Endodermal cell (in vitro differentiated cells): Measurements from ENCODE around the gene POU2AF2. TPM values are rescaled to one million over a fixed set of nuclear protein-coding genes. Genes with fewer than 3 reads are reported as not detected.

ENCODE experiments used
- DNase-seq: peaks from one replicate; pipeline ENCODE4 v3.0.0-alpha.2; 2017
- H3K27ac ChIP-seq: 2 replicates; pipeline ENCODE4 v1.5.1; 2013; ENCODE audit warnings: mild to moderate bottlenecking, low read depth, low read length, moderate library complexity
- H3K27me3 ChIP-seq: 2 replicates; pipeline ENCODE4 v1.6.1; 2013; ENCODE audit warnings: mild to moderate bottlenecking, low read length, moderate library complexity; ENCODE audit not compliant: insufficient read depth, control insufficient read depth, poor library complexity, severe bottlenecking
- H3K36me3 ChIP-seq: 2 replicates; pipeline ENCODE4 v1.7.0; 2013; ENCODE audit warnings: mild to moderate bottlenecking, low read length, moderate library complexity; ENCODE audit not compliant: control insufficient read depth, insufficient read depth
- H3K4me1 ChIP-seq: one replicate; pipeline ENCODE4 v1.7.0; 2013; ENCODE audit warnings: low read length; ENCODE audit not compliant: control insufficient read depth, insufficient read depth
- H3K4me3 ChIP-seq: 2 replicates; pipeline ENCODE4 v1.5.1; 2013; ENCODE audit warnings: mild to moderate bottlenecking, low read length, moderate library complexity
- H3K9ac ChIP-seq: 2 replicates; pipeline ENCODE4 v1.6.1; 2013; ENCODE audit warnings: mild to moderate bottlenecking, low read length, moderate library complexity; ENCODE audit not compliant: poor library complexity, severe bottlenecking; ENCODE audit errors: extremely low read depth
- H3K9me3 ChIP-seq: 2 replicates; pipeline ENCODE4 v1.6.1; 2013; ENCODE audit warnings: mild to moderate bottlenecking, low read length, moderate library complexity; ENCODE audit not compliant: control insufficient read depth
- H3K27ac Mint-ChIP-seq: 2 replicates; pipeline ENCODE4 v1.8.0; 2020; ENCODE audit warnings: mixed read lengths
- H3K27me3 Mint-ChIP-seq: 2 replicates; pipeline ENCODE4 v1.8.0; 2021; ENCODE audit warnings: mild to moderate bottlenecking, mixed read lengths; ENCODE audit not compliant: insufficient read depth
- H3K36me3 Mint-ChIP-seq: 2 replicates; pipeline ENCODE4 v1.8.0; 2020; ENCODE audit warnings: low read depth, mixed read lengths
- H3K4me1 Mint-ChIP-seq: 2 replicates; pipeline ENCODE4 v1.8.0; 2020; ENCODE audit warnings: mixed read lengths
- H3K4me3 Mint-ChIP-seq: 2 replicates; pipeline ENCODE4 v1.8.0; 2020; ENCODE audit warnings: mild to moderate bottlenecking, moderate library complexity, mixed read lengths
- H3K9me3 Mint-ChIP-seq: 2 replicates; pipeline ENCODE4 v1.8.0; 2020; ENCODE audit warnings: mild to moderate bottlenecking, mixed read lengths
- CTCF ChIP-seq: fragments of 200-600 bp; sonication (generic); conservative IDR thresholded peaks from 2 replicates; pipeline ENCODE4 v1.5.0; 2021; ENCODE audit warnings: antibody characterized with exemption, mild to moderate bottlenecking
- WGBS, 2 experiments: methylation state at CpG; one replicate each; pipeline versions ENCODE4 v1.1.5 to v1.1.7; 2013; ENCODE audit warnings: missing lambda C conversion rate in 2 of 2, mixed read lengths in 1 of 2; ENCODE audit not compliant: insufficient coverage in 1 of 2, insufficient read length in 1 of 2; 5-methylcytosine and 5-hydroxymethylcytosine counted together
- total RNA-seq, 2 donors: library from RNA; stranded (reverse); fragmentation: NEBNext Ultra II Directional in 1 of 2; extraction: Animal tissue kit (Norgen Biotek cat#: 25700) in 1 of 2; gene quantifications; 2 replicates in 1 of 2; 3 replicates in 1 of 2; pipeline ENCODE4 v1.2.1, GENCODE V29; 2021

POU2AF2 gene
- total RNA-seq, 2 donors from 2014 or later: not detected

- no peak overlapping the region for H3K4me3 Mint-ChIP-seq
- no peak overlapping the region for H3K27ac ChIP-seq
- TF ChIP-seq CTCF: no peak
Observed at GRCh38 chr11:111205632-111206385, 39.7 kb upstream of the POU2AF2 start.

GRCh38 chr11:111206472-111206871, 39.1 kb upstream of the POU2AF2 start:
- H3K4me1 Mint-ChIP-seq: peaks cover 1% of the 10 kb centered on the region
- Histone ChIP-seq H3K4me3 (no peak overlapping the region), H3K27me3 (no peaks in the 10 kb centered on the region), H3K36me3 (no peaks in the 10 kb centered on the region), H3K9me3 (no peaks in the 10 kb centered on the region), H3K27ac (no peak overlapping the region), H3K9ac (no peak overlapping the region), H3K4me1 (no peaks in the 10 kb centered on the region)
- H3K4me3 Mint-ChIP-seq: no peak overlapping the region
- H3K9me3 Mint-ChIP-seq: no peaks in the 10 kb centered on the region
- H3K27me3 Mint-ChIP-seq: no peaks in the 10 kb centered on the region
- no peak for TF ChIP-seq CTCF
- H3K36me3 Mint-ChIP-seq: no peaks in the 10 kb centered on the region
- no peak for DNase-seq
- WGBS, 2 experiments: 100% methylated on average over 1 of the region's 1 CpG
- H3K27ac Mint-ChIP-seq: no peak overlapping the region

More at GRCh38 chr11:111205632-111206385, 39.7 kb upstream of the POU2AF2 start:
- no peaks in the 10 kb centered on the region for H3K9me3 Mint-ChIP-seq
- H3K27me3 Mint-ChIP-seq: no peaks in the 10 kb centered on the region
- H3K4me1 Mint-ChIP-seq: peaks cover 1% of the 10 kb centered on the region
- H3K9me3 ChIP-seq: no peaks in the 10 kb centered on the region
- H3K27me3 ChIP-seq: no peaks in the 10 kb centered on the region
- H3K4me1 ChIP-seq: no peaks in the 10 kb centered on the region
- no peak overlapping the region for H3K27ac Mint-ChIP-seq
- H3K4me3 ChIP-seq: no peak overlapping the region
- no peaks in the 10 kb centered on the region for H3K36me3 ChIP-seq
- DNase-seq: no peak
- WGBS, 2 experiments: 93 to 100% methylated on average over 1 to 2 of the region's 3 CpGs
- no peak overlapping the region for H3K9ac ChIP-seq
- no peaks in the 10 kb centered on the region for H3K36me3 Mint-ChIP-seq

GRCh38 chr11:111207213-111207612, 38.3 kb upstream of the POU2AF2 start:
- Histone ChIP-seq H3K9ac (no peak overlapping the region), H3K36me3 (no peaks in the 10 kb centered on the region), H3K27ac (no peak overlapping the region), H3K27me3 (no peaks in the 10 kb centered on the region), H3K4me1 (no peaks in the 10 kb centered on the region), H3K4me3 (no peak overlapping the region), H3K9me3 (no peaks in the 10 kb centered on the region)
- no peak for TF ChIP-seq CTCF
- 89 to 100% methylated on average over 2 of the region's 2 CpGs for WGBS, 2 experiments
- H3K4me1 Mint-ChIP-seq: peaks cover 1% of the 10 kb centered on the region
- no peaks in the 10 kb centered on the region for H3K36me3 Mint-ChIP-seq
- no peak overlapping the region for H3K4me3 Mint-ChIP-seq
- H3K9me3 Mint-ChIP-seq: no peaks in the 10 kb centered on the region
- DNase-seq: no peak
- H3K27me3 Mint-ChIP-seq: no peaks in the 10 kb centered on the region
- H3K27ac Mint-ChIP-seq: no peak overlapping the region
